ENCODE results near the gene RAB44. TPM values are rescaled to one million over a fixed set of nuclear protein-coding genes. Genes with fewer than 3 reads are reported as not detected.
A peak's percentile ranks its signal among the peaks of the same experiment; 100 is the strongest.

RAB44 gene
- total RNA-seq, 6 experiments from 2014 or later: 0.05 to 0.07 (median 0.07) TPM; not detected in 3

- TF ChIP-seq POLR2A (IDR thresholded peaks at IDR 0.05) (no peak), CTCF (IDR thresholded peaks at IDR 0.05) (no peak)
- H3K27me3 ChIP-seq: no peaks in the 10 kb centered on the region
- ATAC-seq: no peak
- intact Hi-C loops (cut with DNase I): no loop called here
- H3K4me1 ChIP-seq: peaks cover 0 to 6% (median 0%) of the 10 kb centered on the region in 4 donors
- no peak overlapping the region for H3K4me3 ChIP-seq
- H3K27ac ChIP-seq: no peak overlapping the region
- H3K36me3 ChIP-seq: no peaks in the 10 kb centered on the region
- 93% methylated on average over 3 of the region's 15 CpGs for WGBS (ENCODE audit: insufficient coverage, low coverage, low lambda C conversion rate, missing lambda C conversion rate)
- DNase-seq: no peak
- no peaks in the 10 kb centered on the region for H3K9me3 ChIP-seq
These were observed 33.1 kb downstream of the RAB44 start for GRCh38 chr6:36730424-36731380.

- peaks cover 0 to 6% (median 0%) of the 10 kb centered on the region in 4 donors for H3K4me1 ChIP-seq
- DNase-seq (no peak), ATAC-seq (no peak)
- H3K27me3 ChIP-seq: no peaks in the 10 kb centered on the region
- no peak overlapping the region for H3K4me3 ChIP-seq
- TF ChIP-seq POLR2A (IDR thresholded peaks at IDR 0.05) (no peak), CTCF (IDR thresholded peaks at IDR 0.05) (no peak)
- H3K27ac ChIP-seq: no peak overlapping the region
- WGBS (ENCODE audit: insufficient coverage, low coverage, low lambda C conversion rate, missing lambda C conversion rate): 78% methylated on average over 10 of the region's 12 CpGs
- intact Hi-C loops (cut with DNase I): no loop called here
- H3K9me3 ChIP-seq: no peaks in the 10 kb centered on the region
- no peaks in the 10 kb centered on the region for H3K36me3 ChIP-seq
These were observed 34.1 kb downstream of the RAB44 start for GRCh38 chr6:36731622-36732310.

GRCh38 chr6:36733300-36733699 is 35.7 kb downstream of the RAB44 start:
- TF ChIP-seq POLR2A (IDR thresholded peaks at IDR 0.05) (no peak), CTCF (IDR thresholded peaks at IDR 0.05) (no peak)
- no peak for ATAC-seq
- peak in 1 of 3 donors; percentile 25 for DNase-seq
- 94% methylated on average over 3 of the region's 5 CpGs for WGBS (ENCODE audit: insufficient coverage, low coverage, low lambda C conversion rate, missing lambda C conversion rate)
- peaks cover 0 to 6% (median 0%) of the 10 kb centered on the region in 4 donors for H3K4me1 ChIP-seq
- H3K36me3 ChIP-seq: no peaks in the 10 kb centered on the region
- no peak overlapping the region for H3K4me3 ChIP-seq
- no peak overlapping the region for H3K27ac ChIP-seq
- intact Hi-C loops (cut with DNase I): no loop called here
- H3K27me3 ChIP-seq: no peaks in the 10 kb centered on the region
- no peaks in the 10 kb centered on the region for H3K9me3 ChIP-seq

GRCh38 chr6:36734486-36735060 is 36.9 kb downstream of the RAB44 start:
- ATAC-seq (no peak), DNase-seq (peak in 1 of 3 donors; percentile 49)
- Histone ChIP-seq H3K27me3 (no peaks in the 10 kb centered on the region), H3K4me1 (peaks cover 0 to 6% (median 0%) of the 10 kb centered on the region in 4 donors), H3K27ac (peak overlapping the region in 1 of 3 donors; percentile 73), H3K36me3 (no peaks in the 10 kb centered on the region), H3K4me3 (no peak overlapping the region), H3K9me3 (no peaks in the 10 kb centered on the region)
- TF ChIP-seq CTCF (IDR thresholded peaks at IDR 0.05): no peak
- TF ChIP-seq POLR2A (IDR thresholded peaks at IDR 0.05): no peak
- 33% methylated on average over 1 of the region's 7 CpGs for WGBS (ENCODE audit: insufficient coverage, low coverage, low lambda C conversion rate, missing lambda C conversion rate)
- intact Hi-C loops (cut with DNase I): no loop called here

All from right lobe of liver (tissue), 6 donors.